ENCODE results near the gene LMO1. TPM values are rescaled to one million over a fixed set of nuclear protein-coding genes. Genes with fewer than 3 reads are reported as not detected.

The LMO1 gene
- total and polyA plus RNA-seq, 9 of the 15 experiments (the other 6 are each of a cell fraction or from before 2014, with no cell fraction given): not detected

DNA sequence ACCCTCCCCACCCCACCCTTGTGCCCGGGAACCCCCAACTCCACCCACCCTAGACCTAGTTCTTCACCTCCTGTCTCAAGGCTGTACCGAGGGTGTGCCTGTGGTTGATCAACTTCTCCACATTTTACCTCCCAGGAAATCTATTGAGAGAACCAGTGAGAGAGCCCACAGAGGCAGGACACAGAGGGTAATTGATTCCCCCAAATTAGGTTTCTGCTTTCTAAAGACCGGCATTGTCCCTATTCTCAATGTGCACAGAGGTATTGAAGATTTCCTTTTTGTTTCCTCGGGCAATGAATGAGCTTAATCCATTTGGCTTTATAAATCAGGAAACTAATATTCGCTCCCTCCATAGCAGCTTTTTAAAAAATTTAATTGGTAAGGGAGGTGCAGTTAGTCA, 6.0 kb upstream of the LMO1 start (continued):
- no peak for TF ChIP-seq XRCC4 (IDR thresholded peaks at IDR 0.05; ENCODE audit: extremely low read depth, insufficient read depth, insufficient read length)
- no peak for TF ChIP-seq ZNF696 (CRISPR knock-in tag; conservative IDR thresholded peaks at IDR 0.05)
- no peak for TF ChIP-seq CHCHD3 (CRISPR knock-in tag; IDR thresholded peaks at IDR 0.05)
- TF ChIP-seq SAFB (IDR thresholded peaks at IDR 0.05; ENCODE audit: borderline replicate concordance, low read depth, low read length): no peak
- TF ChIP-seq, protein P1, sequence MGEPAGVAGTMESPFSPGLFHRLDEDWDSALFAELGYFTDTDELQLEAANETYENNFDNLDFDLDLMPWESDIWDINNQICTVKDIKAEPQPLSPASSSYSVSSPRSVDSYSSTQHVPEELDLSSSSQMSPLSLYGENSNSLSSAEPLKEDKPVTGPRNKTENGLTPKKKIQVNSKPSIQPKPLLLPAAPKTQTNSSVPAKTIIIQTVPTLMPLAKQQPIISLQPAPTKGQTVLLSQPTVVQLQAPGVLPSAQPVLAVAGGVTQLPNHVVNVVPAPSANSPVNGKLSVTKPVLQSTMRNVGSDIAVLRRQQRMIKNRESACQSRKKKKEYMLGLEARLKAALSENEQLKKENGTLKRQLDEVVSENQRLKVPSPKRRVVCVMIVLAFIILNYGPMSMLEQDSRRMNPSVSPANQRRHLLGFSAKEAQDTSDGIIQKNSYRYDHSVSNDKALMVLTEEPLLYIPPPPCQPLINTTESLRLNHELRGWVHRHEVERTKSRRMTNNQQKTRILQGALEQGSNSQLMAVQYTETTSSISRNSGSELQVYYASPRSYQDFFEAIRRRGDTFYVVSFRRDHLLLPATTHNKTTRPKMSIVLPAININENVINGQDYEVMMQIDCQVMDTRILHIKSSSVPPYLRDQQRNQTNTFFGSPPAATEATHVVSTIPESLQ (CRISPR knock-in tag; IDR thresholded peaks at IDR 0.05): no peak
- TF ChIP-seq ZNF764 (CRISPR knock-in tag; IDR thresholded peaks at IDR 0.05; ENCODE audit: low read depth): no peak
- TF ChIP-seq TAL1 (IDR thresholded peaks at IDR 0.05): no peak
- no peak for TF ChIP-seq TBP (optimal IDR thresholded peaks at IDR 0.05; ENCODE audit: low read depth, low read length)
- no peak for TF ChIP-seq GATAD2A (IDR thresholded peaks at IDR 0.05)
- TF ChIP-seq FOXK1 (CRISPR knock-in tag; IDR thresholded peaks at IDR 0.05; ENCODE audit: borderline replicate concordance): no peak
- no peak for TF ChIP-seq CTBP1 (IDR thresholded peaks at IDR 0.05; ENCODE audit: borderline replicate concordance)
- no peak for TF ChIP-seq KLF6 (CRISPR knock-in tag; IDR thresholded peaks at IDR 0.05; ENCODE audit: borderline replicate concordance)
